Measurements from ENCODE around the gene CNPY1. TPM values are rescaled to one million over a fixed set of nuclear protein-coding genes. Genes with fewer than 3 reads are reported as not detected.

Gene CNPY1
- total and polyA plus RNA-seq, 9 of the 15 experiments (the other 6 are each of a cell fraction or from before 2014, with no cell fraction given) = not detected

- peaks cover 0 to 16% of the 10 kb centered on the region in 2 experiments; a peak in 3 of 5 replicates for H3K4me1 ChIP-seq (replicated peaks in 1 of 2; ENCODE audit: control insufficient read depth in 2 of 2, insufficient read depth in 2 of 2, low read length in 2 of 2)
- H3K4me2 ChIP-seq (ENCODE audit: insufficient read depth, low read length) = no peak overlapping the region
- H3K9me3 ChIP-seq (replicated peaks; ENCODE audit: control insufficient read depth, insufficient read depth, low read depth, low read length) = no peaks in the 10 kb centered on the region
- FAIRE-seq (no peak), DNase-seq (ENCODE audit: extremely low read depth in 1 of 4, low spot score in 3 of 4) (no peak), ATAC-seq (no peak)
- no peaks in the 10 kb centered on the region for H3K36me3 ChIP-seq (ENCODE audit: control insufficient read depth, insufficient read depth, low read length)
- POLR2A ChIA-PET = no interaction called here
- no peak overlapping the region for H3K9ac ChIP-seq (ENCODE audit: insufficient read depth in 1 of 2, low read depth in 2 of 2, low read length in 2 of 2)
- 1% methylated on average over 11 of the region's 11 CpGs for WGBS (ENCODE audit: insufficient coverage, low coverage, missing lambda C conversion rate)
- H3K4me3 ChIP-seq = no peak overlapping the region
- no TSS peak for BruUV-seq (replicated peaks)
- peaks cover 73 to 84% of the 10 kb centered on the region in 2 experiments for H3K27me3 ChIP-seq (ENCODE audit: control insufficient read depth in 2 of 2, insufficient read depth in 2 of 2, low read length in 2 of 2)
- H2AFZ ChIP-seq (ENCODE audit: low read depth, low read length) = no peak overlapping the region
- CTCF ChIA-PET (ENCODE audit: low intra/inter-chr PET ratio) = no interaction called here
- TF ChIP-seq ZNF146 (CRISPR knock-in tag; IDR thresholded peaks at IDR 0.05; ENCODE audit: unreplicated experiment) (no peak), NFE2L1 (tag; IDR thresholded peaks at IDR 0.05; ENCODE audit: borderline replicate concordance, low read depth) (no peak)
- peaks cover 12% of the 10 kb centered on the region for H4K20me1 ChIP-seq (replicated peaks; ENCODE audit: control insufficient read depth, insufficient read depth, low read length)
- in situ Hi-C loops (cut with MboI) = no loop called here
- H3K79me2 ChIP-seq (ENCODE audit: control insufficient read depth, insufficient read depth, low read length) = no peaks in the 10 kb centered on the region
- intact Hi-C loops (cut with micrococcal nuclease) = loop anchor here (5.0 kb wide), 2 partner anchors 152 to 607 kb away; no protein-coding TSS in a partner anchor
- no peak overlapping the region for H3K27ac ChIP-seq (ENCODE audit: extremely low read depth, low read depth, low read length)
- H3K9me1 ChIP-seq (ENCODE audit: control insufficient read depth, insufficient read depth, low read length) = peaks cover 5% of the 10 kb centered on the region
Observed at GRCh38 chr7:155534691-155535090, 11.7 kb downstream of the CNPY1 start.

- POLR2A ChIA-PET = interaction anchor here (0.8 kb wide), 1 partner anchor 62 kb away, joined by 3 read pairs; no protein-coding TSS in a partner anchor
- Histone ChIP-seq H3K27me3 (ENCODE audit: control insufficient read depth in 2 of 2, insufficient read depth in 2 of 2, low read length in 2 of 2) (peaks cover 72 to 85% of the 10 kb centered on the region in 2 experiments), H3K9me3 (replicated peaks; ENCODE audit: control insufficient read depth, insufficient read depth, low read depth, low read length) (no peaks in the 10 kb centered on the region), H3K27ac (ENCODE audit: extremely low read depth, low read depth, low read length) (no peak overlapping the region; the same call in 2 of the 3 replicates), H3K4me1 (replicated peaks in 1 of 2; ENCODE audit: control insufficient read depth in 2 of 2, insufficient read depth in 2 of 2, low read length in 2 of 2) (peaks cover 0 to 16% of the 10 kb centered on the region in 2 experiments; a peak in 3 of 5 replicates), H3K4me2 (ENCODE audit: insufficient read depth, low read length) (no peak overlapping the region), H3K9ac (ENCODE audit: insufficient read depth in 1 of 2, low read depth in 2 of 2, low read length in 2 of 2) (no peak overlapping the region), H3K36me3 (ENCODE audit: control insufficient read depth, insufficient read depth, low read length) (no peaks in the 10 kb centered on the region), H3K79me2 (ENCODE audit: control insufficient read depth, insufficient read depth, low read length) (no peaks in the 10 kb centered on the region), H3K4me3 (no peak overlapping the region), H2AFZ (ENCODE audit: low read depth, low read length) (no peak overlapping the region), H3K9me1 (ENCODE audit: control insufficient read depth, insufficient read depth, low read length) (peaks cover 5% of the 10 kb centered on the region), H4K20me1 (replicated peaks; ENCODE audit: control insufficient read depth, insufficient read depth, low read length) (peaks cover 12% of the 10 kb centered on the region)
- peak; percentile 95 for ATAC-seq
- CTCF ChIA-PET (ENCODE audit: low intra/inter-chr PET ratio) = no interaction called here
- BruUV-seq (replicated peaks) = no TSS peak
- WGBS (ENCODE audit: insufficient coverage, low coverage, missing lambda C conversion rate) = 5% methylated on average over 27 of the region's 27 CpGs
- intact Hi-C loops (cut with micrococcal nuclease) (loop anchor here (5.0 kb wide), 2 partner anchors 152 to 607 kb away; no protein-coding TSS in a partner anchor), in situ Hi-C loops (cut with MboI) (no loop called here)
- FAIRE-seq = peak; percentile 32
- peak; percentile 60 to 92 (median 90) for DNase-seq (ENCODE audit: extremely low read depth in 1 of 4, low spot score in 3 of 4)
- TF ChIP-seq BRCA1 (IDR thresholded peaks at IDR 0.05) = no peak
- no peak for TF ChIP-seq BRCA1 (CRISPR knock-in tag; IDR thresholded peaks at IDR 0.05)
- no peak for TF ChIP-seq FOSL1 (tag; conservative IDR thresholded peaks at IDR 0.05)
- 0 out of 2 replicates have a peak, but pooled peaks have one; percentile 21 for TF ChIP-seq RB1 (IDR thresholded peaks at IDR 0.05; ENCODE audit: low read depth)
- TF ChIP-seq ZNF121 (CRISPR knock-in tag; conservative IDR thresholded peaks at IDR 0.05) = no peak
- TF ChIP-seq ZNF133 (CRISPR knock-in tag; IDR thresholded peaks at IDR 0.05) = no peak
- TF ChIP-seq ZNF274 (IDR thresholded peaks at IDR 0.05; ENCODE audit: borderline replicate concordance, low read depth, low read length) = no peak
- TF ChIP-seq ATF3 (IDR thresholded peaks at IDR 0.05) = peak; percentile 44; the same call in 1 of the 2 replicates
- TF ChIP-seq ATF3 (CRISPR knock-in tag; conservative IDR thresholded peaks at IDR 0.05) = no peak
- no peak for TF ChIP-seq IRF2 (CRISPR knock-in tag; IDR thresholded peaks at IDR 0.05)
- peak; percentile 59; the same call in 1 of the 2 replicates for TF ChIP-seq MAX (CRISPR knock-in tag; IDR thresholded peaks at IDR 0.05)
- TF ChIP-seq KLF13 (tag; IDR thresholded peaks at IDR 0.05; ENCODE audit: borderline replicate concordance, low read depth) = no peak
Observed at GRCh38 chr7:155533827-155534690, 12.3 kb downstream of the CNPY1 start.

Data from K562 (cell line).